Common myeloid progenitor, CD34-positive (primary cell): ENCODE results near the gene RFPL2.

Experiments used
- CTCF ChIA-PET: fragments of 350-600 bp; sonication (Branson Sonifier 250); formaldehyde crosslinking; loops from one replicate; lab custom pipeline; 2021; ENCODE audit warnings: antibody characterized with exemption; lab: Charles Lee
- POLR2A ChIA-PET: fragments of 350-600 bp; sonication (Branson Sonifier 250); formaldehyde crosslinking; loops from one replicate; lab custom pipeline; 2021; ENCODE audit warnings: antibody characterized with exemption; lab: Charles Lee
- DNase-seq, 3 donors: peaks; one replicate each; pipeline versions ENCODE4 v3.0.0 to v3.0.0-alpha.2; 2013
- H3K27ac ChIP-seq, 2 experiments: 1 replicate in 1 of 2; 2 replicates in 1 of 2; pipeline ENCODE4 v1.7.0; 2013; ENCODE audit warnings: inconsistent platforms in 2 of 2, low read length in 2 of 2, mild to moderate bottlenecking in 2 of 2, low read depth in 1 of 2, moderate library complexity in 1 of 2; ENCODE audit not compliant: severe bottlenecking in 2 of 2, insufficient read depth in 1 of 2, poor library complexity in 1 of 2
- H3K27me3 ChIP-seq, 5 experiments: replicated peaks in 2 of 5; 1 replicate in 3 of 5; 2 replicates in 2 of 5; pipeline versions ENCODE4 v1.6.1 to v1.7.0; 2013; ENCODE audit warnings: low read length in 4 of 5, mild to moderate bottlenecking in 2 of 5, moderate library complexity in 2 of 5, inconsistent platforms in 1 of 5; ENCODE audit not compliant: insufficient read depth in 5 of 5, control insufficient read depth in 4 of 5
- H3K36me3 ChIP-seq, 4 experiments: 1 replicate in 2 of 4; 2 replicates in 2 of 4; pipeline versions ENCODE4 v1.6.1 to v1.7.0; 2013; ENCODE audit warnings: low read length in 3 of 4, control low read depth in 1 of 4, mild to moderate bottlenecking in 1 of 4; ENCODE audit not compliant: control insufficient read depth in 4 of 4, insufficient read depth in 4 of 4
- H3K4me1 ChIP-seq, 4 experiments: 1 replicate in 3 of 4; 2 replicates in 1 of 4; pipeline versions ENCODE4 v1.6.1 to v1.7.1; 2013; ENCODE audit warnings: low read length in 3 of 4, mild to moderate bottlenecking in 3 of 4, control low read depth in 1 of 4, inconsistent platforms in 1 of 4, moderate library complexity in 1 of 4; ENCODE audit not compliant: control insufficient read depth in 4 of 4, insufficient read depth in 4 of 4; ENCODE audit errors: control extremely low read depth in 1 of 4
- H3K4me3 ChIP-seq, 7 experiments: 1 replicate in 4 of 7; 2 replicates in 3 of 7; pipeline versions ENCODE4 v1.5.1 to v1.7.0; 2013; ENCODE audit warnings: mild to moderate bottlenecking in 7 of 7, low read length in 6 of 7, moderate library complexity in 6 of 7, inconsistent platforms in 2 of 7, low read depth in 2 of 7, control low read depth in 1 of 7; ENCODE audit not compliant: insufficient read depth in 4 of 7, control insufficient read depth in 1 of 7; ENCODE audit errors: extremely low read depth in 1 of 7
- H3K9me3 ChIP-seq, 5 experiments: 1 replicate in 4 of 5; 2 replicates in 1 of 5; pipeline versions ENCODE4 v1.6.1 to v1.7.1; 2013; ENCODE audit warnings: low read length in 4 of 5, mild to moderate bottlenecking in 2 of 5, inconsistent platforms in 1 of 5, low read depth in 1 of 5, moderate library complexity in 1 of 5; ENCODE audit not compliant: control insufficient read depth in 4 of 5, insufficient read depth in 2 of 5; ENCODE audit errors: control extremely low read depth in 1 of 5
- WGBS: methylation state at CpG from one replicate; pipeline ENCODE4 v1.1.5; 2013; ENCODE audit not compliant: insufficient coverage; 5-methylcytosine and 5-hydroxymethylcytosine counted together

Gene RFPL2

GRCh38 chr22:32237906-32238305 lies 33.0 kb upstream of the RFPL2 start:
- ChIA-PET CTCF (no interaction called here), POLR2A (no interaction called here)
- Histone ChIP-seq H3K27me3 (peaks cover 0 to 4% (median 2%) of the 10 kb centered on the region in 5 experiments), H3K4me1 (no peaks in the 10 kb centered on the region), H3K36me3 (no peaks in the 10 kb centered on the region), H3K9me3 (no peaks in the 10 kb centered on the region), H3K27ac (no peak overlapping the region), H3K4me3 (no peak overlapping the region)
- 80% methylated on average over 1 of the region's 1 CpG for WGBS
- DNase-seq = no peak

GRCh38 chr22:32236970-32237369 lies 32.1 kb upstream of the RFPL2 start:
- Histone ChIP-seq H3K9me3 (no peaks in the 10 kb centered on the region), H3K4me3 (no peak overlapping the region), H3K27me3 (peaks cover 0 to 4% (median 2%) of the 10 kb centered on the region in 5 experiments), H3K4me1 (no peaks in the 10 kb centered on the region), H3K27ac (no peak overlapping the region), H3K36me3 (no peaks in the 10 kb centered on the region)
- 40% methylated on average over 1 of the region's 8 CpGs for WGBS
- POLR2A ChIA-PET = no interaction called here
- CTCF ChIA-PET = no interaction called here
- DNase-seq = no peak

DNA sequence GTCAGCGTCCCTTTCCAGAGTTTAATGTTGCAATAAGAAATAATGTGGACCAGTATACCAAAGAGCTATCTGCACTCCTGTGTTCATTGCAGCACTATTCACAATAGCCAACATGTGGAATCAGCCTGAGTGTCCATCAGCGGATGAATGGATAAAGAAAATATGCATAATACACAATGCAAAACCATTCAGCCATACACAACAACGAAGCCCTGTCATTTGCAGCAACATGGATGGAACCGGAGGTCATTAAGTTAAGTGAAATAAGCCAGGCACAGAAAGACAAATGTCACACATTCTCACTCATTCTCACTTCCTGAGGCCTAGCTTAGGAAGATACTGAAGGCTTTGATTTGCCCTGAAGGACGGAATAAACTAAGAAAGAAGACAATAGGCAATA lies 28.2 kb upstream of the RFPL2 start:
- H3K36me3 ChIP-seq = no peaks in the 10 kb centered on the region
- no peak for DNase-seq
- H3K4me1 ChIP-seq = no peaks in the 10 kb centered on the region
- CTCF ChIA-PET = no interaction called here
- H3K27ac ChIP-seq = no peak overlapping the region
- POLR2A ChIA-PET = no interaction called here
- no peaks in the 10 kb centered on the region for H3K9me3 ChIP-seq
- H3K4me3 ChIP-seq = no peak overlapping the region
- WGBS = 94% methylated on average over 3 of the region's 5 CpGs
- peaks cover 0 to 9% (median 2%) of the 10 kb centered on the region in 5 experiments for H3K27me3 ChIP-seq

GRCh38 chr22:32232191-32232830 lies 27.4 kb upstream of the RFPL2 start:
- Histone ChIP-seq H3K36me3 (no peaks in the 10 kb centered on the region), H3K9me3 (no peaks in the 10 kb centered on the region), H3K4me3 (no peak overlapping the region), H3K27ac (no peak overlapping the region), H3K27me3 (peaks cover 0 to 9% (median 3%) of the 10 kb centered on the region in 5 experiments), H3K4me1 (no peaks in the 10 kb centered on the region)
- CTCF ChIA-PET = no interaction called here
- POLR2A ChIA-PET = no interaction called here
- 58% methylated on average over 2 of the region's 5 CpGs for WGBS
- no peak for DNase-seq

- Histone ChIP-seq H3K4me3 (no peak overlapping the region), H3K4me1 (no peaks in the 10 kb centered on the region), H3K9me3 (no peaks in the 10 kb centered on the region), H3K27ac (no peak overlapping the region), H3K36me3 (no peaks in the 10 kb centered on the region), H3K27me3 (peaks cover 0 to 18% (median 3%) of the 10 kb centered on the region in 5 experiments)
- WGBS = 76% methylated on average over 2 of the region's 7 CpGs
- CTCF ChIA-PET = no interaction called here
- POLR2A ChIA-PET = no interaction called here
- DNase-seq = no peak
Measured at GRCh38 chr22:32226326-32227104, 21.6 kb upstream of the RFPL2 start.

DNA sequence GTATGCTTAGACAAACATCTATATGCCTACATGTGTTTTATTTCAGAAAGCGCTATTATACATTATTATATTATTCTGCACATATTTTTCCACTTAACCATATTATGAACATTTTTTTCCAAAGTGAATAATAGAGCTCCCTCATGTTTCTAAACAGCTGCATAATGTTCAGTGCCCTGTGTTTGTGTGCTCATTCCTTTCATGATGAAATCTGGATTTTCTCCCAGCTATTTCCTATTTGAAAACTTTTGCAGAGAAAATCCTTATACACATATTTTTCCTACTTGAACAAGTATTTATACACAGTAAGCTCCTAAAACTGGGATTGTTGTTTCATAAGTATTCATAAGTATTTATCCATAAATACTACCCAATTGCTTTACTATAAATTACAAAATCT lies 18.1 kb upstream of the RFPL2 start:
- Histone ChIP-seq H3K27me3 (peaks cover 0 to 13% (median 3%) of the 10 kb centered on the region in 5 experiments), H3K4me3 (no peak overlapping the region), H3K36me3 (no peaks in the 10 kb centered on the region), H3K4me1 (peaks cover 0 to 3% (median 0%) of the 10 kb centered on the region in 4 experiments), H3K27ac (no peak overlapping the region), H3K9me3 (no peaks in the 10 kb centered on the region)
- DNase-seq = no peak
- CTCF ChIA-PET = interaction anchor here (1.4 kb wide), 1 partner anchor 10 kb away, joined by 5 read pairs; no protein-coding TSS in a partner anchor
- POLR2A ChIA-PET = no interaction called here
- no CpG with 5 or more reads among the region's 1 CpG for WGBS

- Histone ChIP-seq H3K4me1 (peaks cover 0 to 3% (median 0%) of the 10 kb centered on the region in 4 experiments), H3K36me3 (no peaks in the 10 kb centered on the region), H3K9me3 (no peaks in the 10 kb centered on the region), H3K4me3 (no peak overlapping the region), H3K27ac (no peak overlapping the region), H3K27me3 (peaks cover 0 to 1% (median 0%) of the 10 kb centered on the region in 5 experiments)
- peak in 1 of 3 donors; percentile 10 for DNase-seq
- WGBS = no CpG with 5 or more reads among the region's 3 CpGs
- ChIA-PET POLR2A (no interaction called here), CTCF (interaction anchor here (1.3 kb wide), 1 partner anchor 9 kb away, joined by 3 read pairs; no protein-coding TSS in a partner anchor)
Measured at GRCh38 chr22:32219026-32219425, 14.2 kb upstream of the RFPL2 start.
